ENCODE data around the gene SMCO3. TPM values are rescaled to one million over a fixed set of nuclear protein-coding genes. Genes with fewer than 3 reads are reported as not detected.
A peak's percentile ranks its signal among the peaks of the same experiment; 100 is the strongest.

The SMCO3 gene
- total RNA-seq, 6 experiments from 2014 or later = 0.07 to 0.26 (median 0.13) TPM

DNA sequence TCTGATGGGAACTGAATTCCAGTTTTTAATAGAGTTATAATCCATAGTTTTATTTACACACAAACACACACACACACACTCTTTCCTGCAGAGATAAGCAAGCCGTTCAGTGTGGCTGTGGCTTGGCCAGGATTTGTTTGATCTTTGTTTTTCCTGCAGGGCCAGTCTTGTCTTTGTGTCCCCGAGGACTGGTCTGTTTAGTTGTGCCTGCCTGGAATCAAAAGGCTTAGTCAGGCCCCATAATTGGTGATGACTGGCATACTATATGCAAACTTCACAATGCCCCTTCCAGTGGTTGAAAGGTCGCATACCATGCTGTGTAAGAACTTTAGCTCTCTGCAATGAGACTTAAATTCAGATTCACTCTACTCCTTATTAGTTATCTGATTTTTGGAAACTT lies 36.7 kb downstream of the SMCO3 start:
- peak overlapping the region; percentile 98; the same call in 1 of the 2 replicates for H3K4me3 Mint-ChIP-seq
- H3K9me3 Mint-ChIP-seq = peaks cover 7% of the 10 kb centered on the region
- TF ChIP-seq, protein P1, sequence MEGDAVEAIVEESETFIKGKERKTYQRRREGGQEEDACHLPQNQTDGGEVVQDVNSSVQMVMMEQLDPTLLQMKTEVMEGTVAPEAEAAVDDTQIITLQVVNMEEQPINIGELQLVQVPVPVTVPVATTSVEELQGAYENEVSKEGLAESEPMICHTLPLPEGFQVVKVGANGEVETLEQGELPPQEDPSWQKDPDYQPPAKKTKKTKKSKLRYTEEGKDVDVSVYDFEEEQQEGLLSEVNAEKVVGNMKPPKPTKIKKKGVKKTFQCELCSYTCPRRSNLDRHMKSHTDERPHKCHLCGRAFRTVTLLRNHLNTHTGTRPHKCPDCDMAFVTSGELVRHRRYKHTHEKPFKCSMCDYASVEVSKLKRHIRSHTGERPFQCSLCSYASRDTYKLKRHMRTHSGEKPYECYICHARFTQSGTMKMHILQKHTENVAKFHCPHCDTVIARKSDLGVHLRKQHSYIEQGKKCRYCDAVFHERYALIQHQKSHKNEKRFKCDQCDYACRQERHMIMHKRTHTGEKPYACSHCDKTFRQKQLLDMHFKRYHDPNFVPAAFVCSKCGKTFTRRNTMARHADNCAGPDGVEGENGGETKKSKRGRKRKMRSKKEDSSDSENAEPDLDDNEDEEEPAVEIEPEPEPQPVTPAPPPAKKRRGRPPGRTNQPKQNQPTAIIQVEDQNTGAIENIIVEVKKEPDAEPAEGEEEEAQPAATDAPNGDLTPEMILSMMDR (IDR thresholded peaks at IDR 0.05) = no peak
- peaks cover 54% of the 10 kb centered on the region for H3K4me1 Mint-ChIP-seq (ENCODE audit: low read depth)
- peaks cover 9% of the 10 kb centered on the region; the same call in 1 of the 2 replicates for H3K27me3 Mint-ChIP-seq (ENCODE audit: insufficient read depth)
- peaks cover 25% of the 10 kb centered on the region for H3K36me3 Mint-ChIP-seq (ENCODE audit: low read depth)
- DNase-seq = peak; percentile 15
- peak overlapping the region; percentile 98 for H3K27ac Mint-ChIP-seq

DNA sequence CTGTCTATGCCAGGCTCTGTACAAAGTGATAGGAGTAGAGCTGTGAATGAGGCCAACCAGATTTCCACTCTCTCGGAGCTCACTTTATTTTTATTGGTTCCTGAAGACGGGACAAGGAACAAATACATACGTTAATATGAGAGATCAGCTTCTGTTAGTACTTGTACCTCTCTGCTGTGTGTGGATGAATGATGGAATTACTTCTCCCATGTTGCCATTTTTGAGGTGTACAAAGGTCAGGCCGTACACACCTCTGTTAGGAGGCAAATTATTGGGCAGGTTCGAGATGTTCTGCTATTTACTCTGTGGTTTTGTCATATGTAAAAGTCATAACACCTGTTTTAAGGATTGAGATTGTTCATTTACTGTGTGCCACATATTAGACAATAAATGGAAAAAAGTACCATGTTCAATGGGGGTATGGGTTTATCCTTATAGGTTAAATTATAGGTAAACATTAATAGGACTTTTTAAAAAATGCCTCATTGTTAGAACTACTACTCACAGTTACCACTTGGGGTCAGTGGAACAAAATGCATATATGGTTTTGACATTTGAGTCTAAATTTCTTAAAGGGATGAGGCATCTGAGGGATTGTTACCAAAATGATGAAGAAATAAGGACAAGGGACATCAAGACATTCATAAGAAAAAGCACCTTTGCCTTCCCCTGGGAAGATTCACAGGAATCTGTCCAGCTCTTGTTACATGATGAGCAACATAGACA lies 37.6 kb downstream of the SMCO3 start:
- Mint-ChIP-seq H3K27me3 (ENCODE audit: insufficient read depth) (peaks cover 9% of the 10 kb centered on the region; the same call in 1 of the 2 replicates), H3K4me3 (peak overlapping the region; percentile 98), H3K36me3 (ENCODE audit: low read depth) (peaks cover 25% of the 10 kb centered on the region), H3K9me3 (peaks cover 7% of the 10 kb centered on the region), H3K4me1 (ENCODE audit: low read depth) (peaks cover 59% of the 10 kb centered on the region), H3K27ac (peak overlapping the region; percentile 98)
- TF ChIP-seq, protein P1 (IDR thresholded peaks at IDR 0.05) = peak; percentile 66
- peak; percentile 32 for DNase-seq

DNA sequence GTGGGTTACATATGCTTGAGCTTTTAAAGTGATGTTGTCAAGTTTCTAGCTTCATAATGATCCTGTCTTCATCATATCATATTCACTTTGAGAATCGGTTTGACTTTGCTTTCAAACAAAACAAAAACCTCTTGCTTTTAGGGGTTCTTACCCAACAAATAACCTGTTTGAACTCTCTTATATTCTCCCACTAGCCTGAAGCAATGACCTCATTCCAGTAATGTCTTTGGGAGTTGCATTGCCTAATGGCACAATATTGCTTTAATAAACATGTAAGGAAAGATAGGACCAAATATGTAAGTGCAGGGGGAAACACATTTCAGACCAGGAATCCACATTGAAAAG lies 38.4 kb downstream of the SMCO3 start:
- Mint-ChIP-seq H3K9me3 (peaks cover 7% of the 10 kb centered on the region), H3K36me3 (ENCODE audit: low read depth) (peaks cover 25% of the 10 kb centered on the region), H3K4me3 (peak overlapping the region; percentile 98), H3K4me1 (ENCODE audit: low read depth) (peaks cover 54% of the 10 kb centered on the region), H3K27ac (peak overlapping the region; percentile 98), H3K27me3 (ENCODE audit: insufficient read depth) (peaks cover 13% of the 10 kb centered on the region)
- TF ChIP-seq, protein P1 (IDR thresholded peaks at IDR 0.05) = no peak
- DNase-seq = peak; percentile 48

DNA sequence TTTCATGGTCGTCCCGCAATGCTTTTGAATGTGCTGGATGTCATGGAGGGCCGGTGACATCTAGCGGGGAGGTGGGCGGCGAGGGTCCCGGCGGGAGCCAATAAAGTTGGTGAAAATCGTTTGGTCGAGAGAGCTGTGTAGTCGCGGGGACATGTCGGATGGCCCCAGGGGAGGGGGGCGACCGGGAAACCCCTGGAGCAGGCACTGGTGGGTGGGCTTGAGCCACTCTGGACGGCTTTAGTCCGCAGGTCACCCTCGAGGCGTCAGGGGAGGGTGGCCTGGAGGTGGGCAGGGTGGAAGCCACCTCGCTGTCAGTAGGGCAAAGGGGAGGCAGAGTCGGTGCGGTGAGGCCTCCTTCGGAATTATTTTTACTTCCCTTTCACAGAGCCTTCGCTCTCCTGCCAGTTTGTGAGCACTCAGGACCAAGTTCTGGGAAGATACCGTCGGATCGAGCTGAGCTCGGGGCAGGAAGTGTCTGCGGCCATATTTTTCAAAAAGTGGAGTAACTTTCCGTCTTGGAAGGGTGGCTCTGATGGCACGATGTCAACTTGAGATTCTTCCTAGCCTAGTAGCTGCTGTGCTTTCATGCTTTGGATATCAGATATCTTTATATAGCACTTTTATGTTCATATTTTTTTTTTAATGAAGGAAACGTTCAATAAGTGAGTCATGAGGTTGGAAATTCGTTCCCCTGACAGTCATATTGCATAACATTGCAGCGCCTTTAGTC lies 38.9 kb downstream of the SMCO3 start:
- Mint-ChIP-seq H3K27ac (peak overlapping the region; percentile 98), H3K27me3 (ENCODE audit: insufficient read depth) (peaks cover 14% of the 10 kb centered on the region), H3K36me3 (ENCODE audit: low read depth) (peaks cover 25% of the 10 kb centered on the region), H3K9me3 (peaks cover 7% of the 10 kb centered on the region), H3K4me3 (peak overlapping the region; percentile 98), H3K4me1 (ENCODE audit: low read depth) (peaks cover 49% of the 10 kb centered on the region)
- peak; percentile 54 for DNase-seq
- TF ChIP-seq, protein P1 (IDR thresholded peaks at IDR 0.05) = no peak; the same call in 1 of the 2 replicates

DNA sequence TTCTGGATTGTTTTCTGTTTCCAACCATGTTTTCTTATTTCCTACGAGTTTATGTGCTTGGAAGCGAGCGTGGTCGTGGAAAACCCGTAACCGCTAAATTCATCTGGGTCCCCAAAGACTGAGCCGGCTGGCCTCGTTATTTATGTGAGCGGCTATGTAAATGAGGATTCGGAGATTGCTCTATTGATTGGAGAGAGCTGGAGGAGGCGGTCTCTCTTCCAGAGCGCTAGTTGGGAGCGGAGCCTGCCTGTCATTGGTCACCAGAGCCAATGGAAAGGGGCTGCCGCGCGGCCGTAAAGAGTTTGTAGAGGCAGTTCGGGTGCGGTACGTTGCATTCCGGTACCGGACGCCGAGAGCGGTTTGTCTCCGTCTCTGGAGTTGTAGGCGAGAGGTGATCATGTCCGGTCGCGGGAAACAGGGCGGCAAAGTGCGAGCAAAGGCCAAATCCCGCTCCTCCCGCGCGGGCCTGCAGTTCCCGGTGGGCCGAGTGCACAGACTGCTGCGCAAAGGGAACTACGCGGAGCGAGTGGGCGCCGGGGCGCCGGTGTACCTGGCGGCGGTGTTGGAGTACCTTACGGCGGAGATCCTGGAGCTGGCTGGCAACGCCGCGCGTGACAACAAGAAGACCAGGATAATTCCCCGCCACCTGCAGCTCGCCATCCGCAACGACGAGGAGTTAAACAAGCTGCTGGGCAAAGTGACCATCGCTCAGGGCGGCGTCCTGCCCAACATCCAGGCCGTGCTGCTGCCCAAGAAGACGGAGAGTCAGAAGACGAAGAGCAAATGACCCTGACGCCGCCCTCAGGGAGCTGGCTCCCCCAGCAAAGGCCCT lies 39.7 kb downstream of the SMCO3 start:
- Mint-ChIP-seq H3K4me1 (ENCODE audit: low read depth) (peaks cover 42% of the 10 kb centered on the region), H3K27me3 (ENCODE audit: insufficient read depth) (peaks cover 14% of the 10 kb centered on the region), H3K4me3 (peak overlapping the region; percentile 98), H3K27ac (peak overlapping the region; percentile 98), H3K9me3 (peaks cover 7% of the 10 kb centered on the region), H3K36me3 (ENCODE audit: low read depth) (peaks cover 25% of the 10 kb centered on the region)
- TF ChIP-seq, protein P1 (IDR thresholded peaks at IDR 0.05) = peak; percentile 18
- DNase-seq = peak; percentile 96
